Measurements from ENCODE around the gene MKI67. TPM values are rescaled to one million over a fixed set of nuclear protein-coding genes. Genes with fewer than 3 reads are reported as not detected.

MKI67 gene
- total and polyA plus RNA-seq, 2 of the 13 experiments (the other 11 are each of a cell fraction or from before 2014, with no cell fraction given), result 6.7 to 22.9 TPM

DNA sequence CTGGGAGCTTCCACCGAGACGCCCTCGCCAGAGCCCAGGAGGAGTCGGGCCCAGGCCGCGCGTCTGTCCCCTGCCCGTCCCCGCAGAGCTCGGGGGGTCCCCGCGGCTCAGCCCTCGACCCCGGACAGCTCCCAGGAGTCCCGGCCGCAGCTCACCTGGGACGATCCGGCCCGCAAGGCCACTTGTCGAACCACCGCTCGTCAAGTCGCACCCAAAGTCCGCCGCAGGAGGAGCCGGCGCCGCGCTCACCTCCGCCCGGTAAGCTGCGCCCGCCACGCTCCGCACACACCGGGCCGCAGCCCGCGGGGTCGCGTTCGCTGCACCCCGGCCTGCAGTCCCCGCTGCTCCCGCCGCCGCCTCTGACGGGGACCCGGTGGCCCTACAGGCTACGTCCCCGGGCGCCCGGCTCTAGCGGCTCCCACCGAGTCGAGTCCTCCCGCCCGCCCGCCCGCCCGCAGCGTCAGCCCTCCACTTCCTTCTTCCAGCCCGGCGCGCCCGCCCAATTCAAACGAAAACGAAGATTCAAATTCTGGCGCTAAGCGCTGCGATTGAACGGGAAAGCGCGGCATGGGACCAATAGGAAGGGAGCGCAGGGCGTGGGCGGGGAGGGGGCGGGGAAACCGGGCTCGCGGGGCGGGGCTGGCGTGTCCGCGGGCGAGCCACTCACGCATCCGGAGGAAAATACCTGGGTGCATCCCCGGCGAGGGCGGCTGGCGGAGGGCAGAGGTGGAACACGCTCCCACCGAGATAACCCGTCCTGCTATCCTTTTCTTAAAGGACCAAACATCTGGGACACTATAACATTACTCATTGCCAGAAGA, at the start of gene MKI67 (continued):
- TF ChIP-seq ZNF724P (CRISPR knock-in tag; IDR thresholded peaks at IDR 0.05; ENCODE audit: borderline replicate concordance) (peak; percentile 78; the same call in 1 of the 2 replicates), ZNF549 (CRISPR knock-in tag; IDR thresholded peaks at IDR 0.05) (no peak), PCBP1 (IDR thresholded peaks at IDR 0.05; ENCODE audit: borderline replicate concordance, low read depth, low read length) (no peak), FOXC1 (CRISPR knock-in tag; IDR thresholded peaks at IDR 0.05; ENCODE audit: borderline replicate concordance) (no peak), ZNF841 (CRISPR knock-in tag; IDR thresholded peaks at IDR 0.05; ENCODE audit: borderline replicate concordance) (0 out of 2 replicates have a peak, but pooled peaks have one; percentile 35), REPIN1 (CRISPR knock-in tag; IDR thresholded peaks at IDR 0.05; ENCODE audit: borderline replicate concordance, low read depth) (0 out of 2 replicates have a peak, but pooled peaks have one; percentile 40), POLR2A (IDR thresholded peaks at IDR 0.05; ENCODE audit: insufficient read depth in 1 of 2, low read depth in 2 of 2, low read length in 2 of 2) (peak in 1 of 2 experiments; percentile 31; a peak in 2 of 4 replicates), CHD4 (IDR thresholded peaks at IDR 0.05; ENCODE audit: borderline replicate concordance, low read length) (no peak), ARID2 (CRISPR knock-in tag; IDR thresholded peaks at IDR 0.05; ENCODE audit: borderline replicate concordance) (0 out of 2 replicates have a peak, but pooled peaks have one; percentile 6), ZMYM4 (CRISPR knock-in tag; IDR thresholded peaks at IDR 0.05) (0 out of 2 replicates have a peak, but pooled peaks have one; percentile 51), ZNF749 (CRISPR knock-in tag; IDR thresholded peaks at IDR 0.05; ENCODE audit: borderline replicate concordance) (peak; percentile 80), ZBTB21 (CRISPR knock-in tag; IDR thresholded peaks at IDR 0.05) (no peak), MAFF (IDR thresholded peaks at IDR 0.05; ENCODE audit: low read depth, low read length) (no peak), ZNF20 (CRISPR knock-in tag; IDR thresholded peaks at IDR 0.05) (no peak), KDM2A (CRISPR knock-in tag; IDR thresholded peaks at IDR 0.05; ENCODE audit: borderline replicate concordance, low read depth) (0 out of 2 replicates have a peak, but pooled peaks have one; percentile 22), ZNF879 (CRISPR knock-in tag; IDR thresholded peaks at IDR 0.05) (no peak), GLI4 (CRISPR knock-in tag; IDR thresholded peaks at IDR 0.05; ENCODE audit: borderline replicate concordance) (no peak), REL (CRISPR knock-in tag; conservative IDR thresholded peaks at IDR 0.05) (peak; percentile 91; the same call in 1 of the 2 replicates)
- TF ChIP-seq, protein P1, sequence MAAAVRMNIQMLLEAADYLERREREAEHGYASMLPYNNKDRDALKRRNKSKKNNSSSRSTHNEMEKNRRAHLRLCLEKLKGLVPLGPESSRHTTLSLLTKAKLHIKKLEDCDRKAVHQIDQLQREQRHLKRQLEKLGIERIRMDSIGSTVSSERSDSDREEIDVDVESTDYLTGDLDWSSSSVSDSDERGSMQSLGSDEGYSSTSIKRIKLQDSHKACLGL (CRISPR knock-in tag; IDR thresholded peaks at IDR 0.05), result peak; percentile 14; the same call in 1 of the 2 replicates
- TF ChIP-seq, protein P2, sequence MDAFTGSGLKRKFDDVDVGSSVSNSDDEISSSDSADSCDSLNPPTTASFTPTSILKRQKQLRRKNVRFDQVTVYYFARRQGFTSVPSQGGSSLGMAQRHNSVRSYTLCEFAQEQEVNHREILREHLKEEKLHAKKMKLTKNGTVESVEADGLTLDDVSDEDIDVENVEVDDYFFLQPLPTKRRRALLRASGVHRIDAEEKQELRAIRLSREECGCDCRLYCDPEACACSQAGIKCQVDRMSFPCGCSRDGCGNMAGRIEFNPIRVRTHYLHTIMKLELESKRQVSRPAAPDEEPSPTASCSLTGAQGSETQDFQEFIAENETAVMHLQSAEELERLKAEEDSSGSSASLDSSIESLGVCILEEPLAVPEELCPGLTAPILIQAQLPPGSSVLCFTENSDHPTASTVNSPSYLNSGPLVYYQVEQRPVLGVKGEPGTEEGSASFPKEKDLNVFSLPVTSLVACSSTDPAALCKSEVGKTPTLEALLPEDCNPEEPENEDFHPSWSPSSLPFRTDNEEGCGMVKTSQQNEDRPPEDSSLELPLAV (CRISPR knock-in tag; conservative IDR thresholded peaks at IDR 0.05; ENCODE audit: low read depth), result 0 out of 2 replicates have a peak, but pooled peaks have one; percentile 76
- TF ChIP-seq, protein P3, sequence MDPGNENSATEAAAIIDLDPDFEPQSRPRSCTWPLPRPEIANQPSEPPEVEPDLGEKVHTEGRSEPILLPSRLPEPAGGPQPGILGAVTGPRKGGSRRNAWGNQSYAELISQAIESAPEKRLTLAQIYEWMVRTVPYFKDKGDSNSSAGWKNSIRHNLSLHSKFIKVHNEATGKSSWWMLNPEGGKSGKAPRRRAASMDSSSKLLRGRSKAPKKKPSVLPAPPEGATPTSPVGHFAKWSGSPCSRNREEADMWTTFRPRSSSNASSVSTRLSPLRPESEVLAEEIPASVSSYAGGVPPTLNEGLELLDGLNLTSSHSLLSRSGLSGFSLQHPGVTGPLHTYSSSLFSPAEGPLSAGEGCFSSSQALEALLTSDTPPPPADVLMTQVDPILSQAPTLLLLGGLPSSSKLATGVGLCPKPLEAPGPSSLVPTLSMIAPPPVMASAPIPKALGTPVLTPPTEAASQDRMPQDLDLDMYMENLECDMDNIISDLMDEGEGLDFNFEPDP (CRISPR knock-in tag; conservative IDR thresholded peaks at IDR 0.05), result 0 out of 2 replicates have a peak, but pooled peaks have one; percentile 71
- TF ChIP-seq, protein P4, sequence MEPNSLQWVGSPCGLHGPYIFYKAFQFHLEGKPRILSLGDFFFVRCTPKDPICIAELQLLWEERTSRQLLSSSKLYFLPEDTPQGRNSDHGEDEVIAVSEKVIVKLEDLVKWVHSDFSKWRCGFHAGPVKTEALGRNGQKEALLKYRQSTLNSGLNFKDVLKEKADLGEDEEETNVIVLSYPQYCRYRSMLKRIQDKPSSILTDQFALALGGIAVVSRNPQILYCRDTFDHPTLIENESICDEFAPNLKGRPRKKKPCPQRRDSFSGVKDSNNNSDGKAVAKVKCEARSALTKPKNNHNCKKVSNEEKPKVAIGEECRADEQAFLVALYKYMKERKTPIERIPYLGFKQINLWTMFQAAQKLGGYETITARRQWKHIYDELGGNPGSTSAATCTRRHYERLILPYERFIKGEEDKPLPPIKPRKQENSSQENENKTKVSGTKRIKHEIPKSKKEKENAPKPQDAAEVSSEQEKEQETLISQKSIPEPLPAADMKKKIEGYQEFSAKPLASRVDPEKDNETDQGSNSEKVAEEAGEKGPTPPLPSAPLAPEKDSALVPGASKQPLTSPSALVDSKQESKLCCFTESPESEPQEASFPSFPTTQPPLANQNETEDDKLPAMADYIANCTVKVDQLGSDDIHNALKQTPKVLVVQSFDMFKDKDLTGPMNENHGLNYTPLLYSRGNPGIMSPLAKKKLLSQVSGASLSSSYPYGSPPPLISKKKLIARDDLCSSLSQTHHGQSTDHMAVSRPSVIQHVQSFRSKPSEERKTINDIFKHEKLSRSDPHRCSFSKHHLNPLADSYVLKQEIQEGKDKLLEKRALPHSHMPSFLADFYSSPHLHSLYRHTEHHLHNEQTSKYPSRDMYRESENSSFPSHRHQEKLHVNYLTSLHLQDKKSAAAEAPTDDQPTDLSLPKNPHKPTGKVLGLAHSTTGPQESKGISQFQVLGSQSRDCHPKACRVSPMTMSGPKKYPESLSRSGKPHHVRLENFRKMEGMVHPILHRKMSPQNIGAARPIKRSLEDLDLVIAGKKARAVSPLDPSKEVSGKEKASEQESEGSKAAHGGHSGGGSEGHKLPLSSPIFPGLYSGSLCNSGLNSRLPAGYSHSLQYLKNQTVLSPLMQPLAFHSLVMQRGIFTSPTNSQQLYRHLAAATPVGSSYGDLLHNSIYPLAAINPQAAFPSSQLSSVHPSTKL (CRISPR knock-in tag; IDR thresholded peaks at IDR 0.05), result no peak
